ENCODE measurements around the gene KCNN1. TPM values are rescaled to one million over a fixed set of nuclear protein-coding genes. Genes with fewer than 3 reads are reported as not detected.
A peak's percentile ranks its signal among the peaks of the same experiment; 100 is the strongest.

Gene KCNN1
- total and polyA plus RNA-seq, 9 of the 15 experiments (the other 6 are each of a cell fraction or from before 2014, with no cell fraction given) = 0.01 to 6.2 (median 0.72) TPM

DNA sequence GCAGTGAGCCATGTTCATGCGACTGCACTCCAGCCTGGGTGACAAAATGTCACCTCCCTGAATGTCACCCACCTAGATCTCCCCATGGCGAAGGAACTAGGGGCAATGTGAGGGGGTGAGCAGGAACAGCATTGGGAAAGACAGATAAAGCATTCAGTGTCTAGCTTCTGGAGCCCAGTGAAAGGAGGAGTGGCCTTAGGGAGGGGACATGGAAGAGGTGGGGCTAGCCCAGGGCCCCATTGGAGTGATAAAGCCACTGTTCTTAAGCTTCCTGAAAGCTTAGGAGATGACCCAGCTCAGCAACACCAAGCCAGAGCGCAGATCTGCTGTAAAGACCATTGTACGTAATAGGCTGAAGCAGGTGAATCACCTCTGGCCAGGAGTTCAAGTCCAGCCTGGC is 13.0 kb upstream of the KCNN1 start (continued):
- TF ChIP-seq ATF7 (IDR thresholded peaks at IDR 0.05) (peak; percentile 41; the same call in 1 of the 2 replicates), ZNF41 (CRISPR knock-in tag; conservative IDR thresholded peaks at IDR 0.05) (no peak), ZNF224 (CRISPR knock-in tag; IDR thresholded peaks at IDR 0.05) (no peak), ZSCAN32 (CRISPR knock-in tag; IDR thresholded peaks at IDR 0.05) (no peak), RBM34 (IDR thresholded peaks at IDR 0.05; ENCODE audit: borderline replicate concordance, insufficient read depth, low read length) (no peak), PHF8 (IDR thresholded peaks at IDR 0.05; ENCODE audit: borderline replicate concordance, low read length) (no peak), SMARCA4 (IDR thresholded peaks at IDR 0.05) (peak; percentile 57; the same call in 1 of the 2 replicates), NEUROD1 (IDR thresholded peaks at IDR 0.05; ENCODE audit: borderline replicate concordance, low read depth, low read length, partially characterized antibody) (no peak), ZNF324 (CRISPR knock-in tag; IDR thresholded peaks at IDR 0.05) (no peak), LEF1 (IDR thresholded peaks at IDR 0.05) (peak; percentile 27; the same call in 1 of the 2 replicates), ZNF184 (CRISPR knock-in tag; IDR thresholded peaks at IDR 0.05) (no peak), POLR2A (conservative IDR thresholded peaks at IDR 0.05) (peak; percentile 40; the same call in 1 of the 2 replicates), SOX6 (IDR thresholded peaks at IDR 0.05) (peak; percentile 45; the same call in 1 of the 2 replicates)
- TF ChIP-seq, protein P1, sequence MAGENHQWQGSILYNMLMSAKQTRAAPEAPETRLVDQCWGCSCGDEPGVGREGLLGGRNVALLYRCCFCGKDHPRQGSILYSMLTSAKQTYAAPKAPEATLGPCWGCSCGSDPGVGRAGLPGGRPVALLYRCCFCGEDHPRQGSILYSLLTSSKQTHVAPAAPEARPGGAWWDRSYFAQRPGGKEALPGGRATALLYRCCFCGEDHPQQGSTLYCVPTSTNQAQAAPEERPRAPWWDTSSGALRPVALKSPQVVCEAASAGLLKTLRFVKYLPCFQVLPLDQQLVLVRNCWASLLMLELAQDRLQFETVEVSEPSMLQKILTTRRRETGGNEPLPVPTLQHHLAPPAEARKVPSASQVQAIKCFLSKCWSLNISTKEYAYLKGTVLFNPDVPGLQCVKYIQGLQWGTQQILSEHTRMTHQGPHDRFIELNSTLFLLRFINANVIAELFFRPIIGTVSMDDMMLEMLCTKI (IDR thresholded peaks at IDR 0.05; ENCODE audit: partially characterized antibody) = no peak
- TF ChIP-seq, protein P2, sequence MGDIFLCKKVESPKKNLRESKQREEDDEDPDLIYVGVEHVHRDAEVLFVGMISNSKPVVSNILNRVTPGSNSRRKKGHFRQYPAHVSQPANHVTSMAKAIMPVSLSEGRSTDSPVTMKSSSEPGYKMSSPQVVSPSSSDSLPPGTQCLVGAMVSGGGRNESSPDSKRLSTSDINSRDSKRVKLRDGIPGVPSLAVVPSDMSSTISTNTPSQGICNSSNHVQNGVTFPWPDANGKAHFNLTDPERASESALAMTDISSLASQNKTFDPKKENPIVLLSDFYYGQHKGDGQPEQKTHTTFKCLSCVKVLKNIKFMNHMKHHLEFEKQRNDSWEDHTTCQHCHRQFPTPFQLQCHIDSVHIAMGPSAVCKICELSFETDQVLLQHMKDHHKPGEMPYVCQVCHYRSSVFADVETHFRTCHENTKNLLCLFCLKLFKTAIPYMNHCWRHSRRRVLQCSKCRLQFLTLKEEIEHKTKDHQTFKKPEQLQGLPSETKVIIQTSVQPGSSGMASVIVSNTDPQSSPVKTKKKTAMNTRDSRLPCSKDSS (IDR thresholded peaks at IDR 0.05; ENCODE audit: low read depth, partially characterized antibody) = no peak
- TF ChIP-seq, protein P3, sequence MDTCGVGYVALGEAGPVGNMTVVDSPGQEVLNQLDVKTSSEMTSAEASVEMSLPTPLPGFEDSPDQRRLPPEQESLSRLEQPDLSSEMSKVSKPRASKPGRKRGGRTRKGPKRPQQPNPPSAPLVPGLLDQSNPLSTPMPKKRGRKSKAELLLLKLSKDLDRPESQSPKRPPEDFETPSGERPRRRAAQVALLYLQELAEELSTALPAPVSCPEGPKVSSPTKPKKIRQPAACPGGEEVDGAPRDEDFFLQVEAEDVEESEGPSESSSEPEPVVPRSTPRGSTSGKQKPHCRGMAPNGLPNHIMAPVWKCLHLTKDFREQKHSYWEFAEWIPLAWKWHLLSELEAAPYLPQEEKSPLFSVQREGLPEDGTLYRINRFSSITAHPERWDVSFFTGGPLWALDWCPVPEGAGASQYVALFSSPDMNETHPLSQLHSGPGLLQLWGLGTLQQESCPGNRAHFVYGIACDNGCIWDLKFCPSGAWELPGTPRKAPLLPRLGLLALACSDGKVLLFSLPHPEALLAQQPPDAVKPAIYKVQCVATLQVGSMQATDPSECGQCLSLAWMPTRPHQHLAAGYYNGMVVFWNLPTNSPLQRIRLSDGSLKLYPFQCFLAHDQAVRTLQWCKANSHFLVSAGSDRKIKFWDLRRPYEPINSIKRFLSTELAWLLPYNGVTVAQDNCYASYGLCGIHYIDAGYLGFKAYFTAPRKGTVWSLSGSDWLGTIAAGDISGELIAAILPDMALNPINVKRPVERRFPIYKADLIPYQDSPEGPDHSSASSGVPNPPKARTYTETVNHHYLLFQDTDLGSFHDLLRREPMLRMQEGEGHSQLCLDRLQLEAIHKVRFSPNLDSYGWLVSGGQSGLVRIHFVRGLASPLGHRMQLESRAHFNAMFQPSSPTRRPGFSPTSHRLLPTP (IDR thresholded peaks at IDR 0.05; ENCODE audit: borderline replicate concordance, extremely low read depth, insufficient read length) = peak; percentile 12

Data from K562 (cell line).